ENCODE measurements around the gene SETX. TPM values are rescaled to one million over a fixed set of nuclear protein-coding genes. Genes with fewer than 3 reads are reported as not detected.

Gene SETX
- 10 to 100 TPM; 19.3 to 42.5 (median 27.8) TPM for total RNA-seq
- polyA plus RNA-seq: 10 to 100 TPM; 11.7 to 25.4 TPM
- long read RNA-seq, donor 1, partial matches to known transcripts: 8 of 12 reads
- long read RNA-seq, donor 1, other reads (novel, unspliced or antisense): 4 of 12 reads
- long read RNA-seq, donor 2, partial matches to known transcripts: 31 of 39 reads
- long read RNA-seq, donor 2, other reads (novel, unspliced or antisense): 8 of 39 reads
- long read RNA-seq, donor 3, partial matches to known transcripts: 13 of 21 reads
- long read RNA-seq, donor 3, other reads (novel, unspliced or antisense): 8 of 21 reads

DNA sequence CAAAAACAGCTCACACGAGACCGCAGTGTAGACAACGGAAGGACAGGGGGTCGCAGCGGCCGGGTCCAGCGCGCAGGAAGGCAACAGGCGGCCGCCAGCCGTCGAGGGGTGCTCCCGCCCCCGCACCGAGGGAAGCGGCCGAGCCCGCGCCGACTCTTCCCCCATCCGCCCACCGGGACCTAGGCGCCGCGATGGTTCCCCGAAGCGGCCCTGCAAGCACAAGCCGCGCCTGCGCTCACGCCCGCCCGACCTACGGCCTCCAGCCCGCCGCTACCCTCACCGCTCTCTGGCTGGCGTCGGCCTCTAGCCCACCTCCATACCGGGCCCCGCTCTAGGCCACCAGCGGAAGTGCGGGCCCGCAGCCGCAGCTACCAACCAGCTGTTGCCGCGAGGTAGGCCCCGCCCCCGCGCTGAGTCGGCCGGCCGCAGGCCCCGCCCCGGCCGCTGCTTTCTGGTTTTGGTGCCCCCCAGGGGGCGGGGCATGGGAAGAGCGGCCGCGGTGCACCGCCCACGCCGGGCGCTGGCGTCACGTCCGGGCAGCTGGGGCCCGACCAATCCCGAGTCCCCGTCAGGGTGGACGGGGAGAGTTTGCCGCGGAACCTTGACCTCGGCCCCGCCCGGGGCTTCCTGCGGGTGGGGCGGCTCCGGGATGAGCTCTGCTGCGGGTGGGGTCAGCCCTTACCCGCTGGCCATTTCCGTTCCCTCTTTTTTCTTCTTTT lies at the start of gene SETX:
SETX (minus strand) TSS at position 350 of the 719 bp plus-strand sequence. CDS start 5,558 bp downstream, outside the sequence.
- no peaks in the 10 kb centered on the region for H3K9me3 ChIP-seq
- no peaks in the 10 kb centered on the region for H3K27me3 ChIP-seq
- peak within 1 kb of the TSS; percentile 67 to 100 (median 92) for H3K4me3 ChIP-seq
- H3K36me3 ChIP-seq: peaks cover 0 to 39% (median 37%) of the 10 kb centered on the region in 9 donors
- H3K27ac ChIP-seq: peak within 1 kb of the TSS; percentile 67 to 99 (median 94)
- WGBS, 4 donors: 0% methylated on average over 34 to 82 of the region's 82 CpGs
- peaks cover 3 to 44% (median 36%) of the 10 kb centered on the region in 12 donors for H3K4me1 ChIP-seq
- peak; percentile 98 to 99 (median 98) for DNase-seq
- peak; percentile 82 to 96 for TF ChIP-seq POLR2A (IDR thresholded peaks at IDR 0.05)
- TF ChIP-seq, protein P1, sequence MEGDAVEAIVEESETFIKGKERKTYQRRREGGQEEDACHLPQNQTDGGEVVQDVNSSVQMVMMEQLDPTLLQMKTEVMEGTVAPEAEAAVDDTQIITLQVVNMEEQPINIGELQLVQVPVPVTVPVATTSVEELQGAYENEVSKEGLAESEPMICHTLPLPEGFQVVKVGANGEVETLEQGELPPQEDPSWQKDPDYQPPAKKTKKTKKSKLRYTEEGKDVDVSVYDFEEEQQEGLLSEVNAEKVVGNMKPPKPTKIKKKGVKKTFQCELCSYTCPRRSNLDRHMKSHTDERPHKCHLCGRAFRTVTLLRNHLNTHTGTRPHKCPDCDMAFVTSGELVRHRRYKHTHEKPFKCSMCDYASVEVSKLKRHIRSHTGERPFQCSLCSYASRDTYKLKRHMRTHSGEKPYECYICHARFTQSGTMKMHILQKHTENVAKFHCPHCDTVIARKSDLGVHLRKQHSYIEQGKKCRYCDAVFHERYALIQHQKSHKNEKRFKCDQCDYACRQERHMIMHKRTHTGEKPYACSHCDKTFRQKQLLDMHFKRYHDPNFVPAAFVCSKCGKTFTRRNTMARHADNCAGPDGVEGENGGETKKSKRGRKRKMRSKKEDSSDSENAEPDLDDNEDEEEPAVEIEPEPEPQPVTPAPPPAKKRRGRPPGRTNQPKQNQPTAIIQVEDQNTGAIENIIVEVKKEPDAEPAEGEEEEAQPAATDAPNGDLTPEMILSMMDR (IDR thresholded peaks at IDR 0.05): peak in 3 of 12 donors; percentile 5 to 26 (median 24)
- intact Hi-C loops (cut with DNase I): loop anchor here in 2 of 10 donors (2.0 to 10.0 kb wide), 3 partner anchors 18 to 50 kb away; partner anchors contain the start of gene TTF1 (in 1 of the 2)
- ATAC-seq: peak; percentile 97 to 99 (median 98)

GRCh38 chr9:132404228-132404881 lies 49.6 kb upstream of the SETX start:
- Histone ChIP-seq H3K4me1 (peaks cover 0 to 52% (median 27%) of the 10 kb centered on the region in 12 donors), H3K9me3 (no peaks in the 10 kb centered on the region), H3K36me3 (peaks cover 2 to 45% (median 35%) of the 10 kb centered on the region in 9 donors), H3K27ac (peak overlapping the region in 3 of 12 donors; percentile 29 to 41 (median 35)), H3K27me3 (peaks cover 0 to 4% (median 0%) of the 10 kb centered on the region in 9 donors), H3K4me3 (peak overlapping the region in 2 of 12 donors; percentile 0 to 15)
- DNase-seq (no peak), ATAC-seq (no peak)
- intact Hi-C loops (cut with DNase I): loop anchor here in 2 of 10 donors (5.0 to 10.0 kb wide), 2 partner anchors 50 to 52 kb away; partner anchors contain the start of gene SETX (in 2 of the 2)
- 36 to 38% (median 37%) methylated on average over 9 of the region's 9 CpGs for WGBS, 4 donors
- TF ChIP-seq, protein P1 (IDR thresholded peaks at IDR 0.05): no peak
- no peak for TF ChIP-seq POLR2A (IDR thresholded peaks at IDR 0.05)

- DNase-seq: no peak
- Histone ChIP-seq H3K27ac (no peak overlapping the region), H3K4me1 (peaks cover 0 to 29% (median 17%) of the 10 kb centered on the region in 12 donors), H3K9me3 (no peaks in the 10 kb centered on the region), H3K36me3 (peaks cover 2 to 70% (median 60%) of the 10 kb centered on the region in 9 donors), H3K4me3 (no peak overlapping the region), H3K27me3 (no peaks in the 10 kb centered on the region)
- ATAC-seq: no peak
- TF ChIP-seq, protein P1 (IDR thresholded peaks at IDR 0.05): no peak
- no peak for TF ChIP-seq POLR2A (IDR thresholded peaks at IDR 0.05)
- WGBS, 4 donors: 91 to 96% (median 94%) methylated on average over 4 of the region's 4 CpGs
- intact Hi-C loops (cut with DNase I): loop anchor here in 2 of 10 donors (5.0 to 10.0 kb wide), 2 partner anchors 47 to 50 kb away; partner anchors contain the start of gene SETX (in 2 of the 2)
These were observed 47.0 kb upstream of the SETX start for GRCh38 chr9:132401824-132402223.

Measured in heart left ventricle (tissue), 16 donors.